ENCODE data around the gene ARID5B.
A peak's percentile ranks its signal among the peaks of the same experiment; 100 is the strongest.

ARID5B gene

DNA sequence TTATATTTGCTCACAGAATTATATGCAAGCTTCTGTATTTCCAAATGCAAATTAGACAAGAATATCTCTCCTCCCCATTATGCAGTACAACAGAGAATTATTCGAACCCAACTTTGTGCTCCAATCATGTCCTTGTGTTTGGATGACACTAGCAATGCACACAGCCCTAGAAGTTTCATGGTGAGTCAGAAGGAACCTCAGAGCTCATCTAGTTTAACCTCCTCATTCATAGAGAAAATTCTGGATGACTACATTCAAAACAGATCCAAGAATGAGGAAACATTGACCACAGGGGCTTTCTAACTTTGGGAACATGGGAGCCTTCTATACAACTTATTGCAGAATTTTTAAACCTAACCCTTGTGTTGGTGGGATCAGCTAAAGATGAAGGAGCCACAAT, 12.8 kb upstream of the ARID5B start:
- Histone ChIP-seq H3K27ac (ENCODE audit: low read length) (no peak overlapping the region), H3K4me1 (ENCODE audit: control insufficient read depth, insufficient read depth, low read length) (no peaks in the 10 kb centered on the region), H3K4me3 (ENCODE audit: low read length in 2 of 2) (no peak overlapping the region), H3K27me3 (ENCODE audit: control insufficient read depth in 1 of 2, insufficient read depth in 2 of 2, low read length in 2 of 2) (no peaks in the 10 kb centered on the region), H3K9me3 (ENCODE audit: control insufficient read depth in 2 of 2, low read length in 2 of 2) (no peaks in the 10 kb centered on the region), H3K9ac (ENCODE audit: low read length in 2 of 2) (no peak overlapping the region), H3K36me3 (ENCODE audit: control insufficient read depth in 2 of 2, insufficient read depth in 2 of 2, low read length in 2 of 2) (no peaks in the 10 kb centered on the region)

DNA sequence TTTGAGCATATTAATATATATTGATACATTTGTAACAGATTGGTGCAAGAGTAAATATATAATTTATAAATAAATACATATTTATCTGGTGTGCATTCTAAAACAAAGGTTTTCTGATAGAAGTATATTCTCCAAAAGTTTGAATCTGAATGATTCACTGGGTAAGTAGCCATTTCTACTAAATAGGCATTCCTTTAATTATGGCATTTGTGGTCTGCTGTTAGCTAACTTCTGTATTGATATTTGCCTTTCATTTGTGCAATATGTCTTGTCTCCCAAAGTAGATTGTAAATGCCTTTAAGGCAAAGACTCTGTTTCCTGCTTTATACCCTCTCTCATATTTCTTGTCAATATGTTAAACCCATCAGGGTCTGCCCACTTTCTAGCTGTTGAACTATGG, 11.1 kb upstream of the ARID5B start:
- no peak overlapping the region for H3K4me3 ChIP-seq (ENCODE audit: low read length in 2 of 2)
- H3K4me1 ChIP-seq (ENCODE audit: control insufficient read depth, insufficient read depth, low read length): no peaks in the 10 kb centered on the region
- H3K9ac ChIP-seq (ENCODE audit: low read length in 2 of 2): no peak overlapping the region
- H3K27ac ChIP-seq (ENCODE audit: low read length): no peak overlapping the region
- H3K9me3 ChIP-seq (ENCODE audit: control insufficient read depth in 2 of 2, low read length in 2 of 2): no peaks in the 10 kb centered on the region
- H3K36me3 ChIP-seq (ENCODE audit: control insufficient read depth in 2 of 2, insufficient read depth in 2 of 2, low read length in 2 of 2): no peaks in the 10 kb centered on the region
- no peaks in the 10 kb centered on the region for H3K27me3 ChIP-seq (ENCODE audit: control insufficient read depth in 1 of 2, insufficient read depth in 2 of 2, low read length in 2 of 2)

DNA sequence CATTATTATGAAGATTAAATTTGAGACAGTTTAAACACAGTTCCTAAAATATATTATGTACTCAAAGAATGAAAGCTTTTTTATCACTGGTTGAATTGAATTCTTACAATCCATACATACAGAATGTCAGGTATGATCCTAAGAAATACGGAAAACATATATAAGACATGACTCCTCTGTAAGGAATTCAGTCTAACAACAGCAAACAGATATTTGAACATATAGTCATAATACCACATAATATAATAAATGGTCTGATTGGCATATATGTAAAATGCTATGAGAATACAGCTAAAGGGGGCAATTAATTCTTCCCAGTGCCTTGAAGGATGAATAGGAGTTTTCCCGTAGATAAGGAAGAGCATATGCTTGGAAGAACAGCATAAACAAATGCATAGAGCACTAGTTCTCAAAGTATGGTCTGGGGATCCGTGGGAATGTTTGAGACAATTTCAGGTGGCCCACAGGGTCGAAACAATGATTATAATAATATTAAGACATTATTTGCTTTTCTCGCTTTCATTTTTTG, 10.6 kb upstream of the ARID5B start:
- Histone ChIP-seq H3K4me1 (ENCODE audit: control insufficient read depth, insufficient read depth, low read length) (no peaks in the 10 kb centered on the region), H3K9ac (ENCODE audit: low read length in 2 of 2) (no peak overlapping the region), H3K36me3 (ENCODE audit: control insufficient read depth in 2 of 2, insufficient read depth in 2 of 2, low read length in 2 of 2) (no peaks in the 10 kb centered on the region), H3K9me3 (ENCODE audit: control insufficient read depth in 2 of 2, low read length in 2 of 2) (no peaks in the 10 kb centered on the region), H3K27me3 (ENCODE audit: control insufficient read depth in 1 of 2, insufficient read depth in 2 of 2, low read length in 2 of 2) (no peaks in the 10 kb centered on the region), H3K27ac (ENCODE audit: low read length) (no peak overlapping the region), H3K4me3 (ENCODE audit: low read length in 2 of 2) (no peak overlapping the region)

DNA sequence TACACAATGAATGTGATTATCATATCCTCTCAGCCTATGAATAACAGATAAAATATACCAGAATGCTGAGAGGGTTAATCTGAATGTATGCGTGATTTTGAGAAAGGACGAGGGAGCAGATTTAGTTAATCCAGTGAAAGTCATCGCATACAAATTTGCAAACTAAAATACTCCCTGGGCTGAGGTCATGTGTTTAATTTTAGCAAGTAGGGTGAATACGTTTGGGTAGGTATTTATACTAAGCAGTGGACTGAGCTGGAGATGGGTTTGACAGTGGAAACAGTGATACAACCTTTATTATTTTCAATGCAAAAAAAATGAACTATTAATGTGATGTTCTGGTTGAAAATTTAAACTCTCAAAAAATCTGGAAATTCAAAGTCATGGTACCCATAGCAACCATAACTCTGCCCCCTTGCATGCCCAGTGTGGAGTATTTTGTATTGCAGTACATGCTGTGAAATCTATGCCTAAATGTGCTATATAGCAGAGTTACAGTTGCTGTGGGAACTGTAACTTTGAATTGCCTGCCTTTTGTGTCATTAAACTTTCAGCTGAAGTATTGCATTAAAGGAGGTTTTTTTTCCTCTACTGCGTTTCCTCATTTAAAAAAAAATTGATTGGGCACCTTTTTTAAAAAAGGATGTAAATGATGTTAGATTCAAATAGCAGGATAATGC, 9.5 kb upstream of the ARID5B start:
- no peaks in the 10 kb centered on the region for H3K27me3 ChIP-seq (ENCODE audit: control insufficient read depth in 1 of 2, insufficient read depth in 2 of 2, low read length in 2 of 2)
- no peaks in the 10 kb centered on the region for H3K36me3 ChIP-seq (ENCODE audit: control insufficient read depth in 2 of 2, insufficient read depth in 2 of 2, low read length in 2 of 2)
- H3K4me3 ChIP-seq (ENCODE audit: low read length in 2 of 2): no peak overlapping the region
- H3K27ac ChIP-seq (ENCODE audit: low read length): no peak overlapping the region
- no peaks in the 10 kb centered on the region for H3K9me3 ChIP-seq (ENCODE audit: control insufficient read depth in 2 of 2, low read length in 2 of 2)
- no peak overlapping the region for H3K9ac ChIP-seq (ENCODE audit: low read length in 2 of 2)
- H3K4me1 ChIP-seq (ENCODE audit: control insufficient read depth, insufficient read depth, low read length): peaks cover 2% of the 10 kb centered on the region

DNA sequence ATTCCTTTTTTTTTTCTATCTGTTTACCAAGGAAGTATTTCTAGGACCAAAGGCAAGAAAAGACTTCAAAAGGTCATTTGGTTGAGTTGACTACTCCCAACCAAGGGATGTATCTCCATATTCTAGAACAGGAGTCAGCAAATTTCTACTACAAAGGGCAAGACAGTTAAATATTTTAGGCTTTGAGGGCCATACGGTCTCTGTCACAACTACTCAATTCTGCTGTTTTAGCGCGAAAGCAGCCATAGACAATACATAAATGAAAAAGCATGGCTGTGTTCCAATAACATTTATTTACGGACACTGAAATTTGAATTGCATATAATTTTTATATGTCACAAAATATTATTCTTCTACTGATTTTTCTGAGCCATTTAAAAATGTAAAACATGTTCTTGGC, 8.5 kb upstream of the ARID5B start:
- no peaks in the 10 kb centered on the region for H3K36me3 ChIP-seq (ENCODE audit: control insufficient read depth in 2 of 2, insufficient read depth in 2 of 2, low read length in 2 of 2)
- no peak overlapping the region for H3K9ac ChIP-seq (ENCODE audit: low read length in 2 of 2)
- no peaks in the 10 kb centered on the region for H3K27me3 ChIP-seq (ENCODE audit: control insufficient read depth in 1 of 2, insufficient read depth in 2 of 2, low read length in 2 of 2)
- peaks cover 10% of the 10 kb centered on the region for H3K4me1 ChIP-seq (ENCODE audit: control insufficient read depth, insufficient read depth, low read length)
- H3K27ac ChIP-seq (ENCODE audit: low read length): no peak overlapping the region
- no peaks in the 10 kb centered on the region for H3K9me3 ChIP-seq (ENCODE audit: control insufficient read depth in 2 of 2, low read length in 2 of 2)
- H3K4me3 ChIP-seq (ENCODE audit: low read length in 2 of 2): no peak overlapping the region

DNA sequence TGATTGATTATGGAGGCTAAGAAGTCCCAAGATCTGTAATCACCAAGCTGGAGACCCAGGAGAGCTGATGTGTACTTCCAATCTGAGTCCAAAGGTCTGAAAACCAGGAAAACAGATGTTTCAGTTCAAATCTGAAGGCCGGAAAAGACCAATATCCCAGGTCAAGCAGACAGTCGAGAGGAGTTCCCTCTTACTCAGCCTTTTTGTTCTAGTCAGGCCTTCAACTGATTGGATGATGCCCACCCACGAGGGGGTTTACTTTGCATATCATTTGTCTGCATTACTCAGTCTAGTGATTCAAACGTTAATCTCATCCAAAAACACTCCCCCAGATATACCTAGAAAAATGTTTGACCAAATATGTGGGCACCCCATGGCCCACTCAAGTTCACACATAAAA, 7.4 kb upstream of the ARID5B start:
- Histone ChIP-seq H3K9me3 (ENCODE audit: control insufficient read depth in 2 of 2, low read length in 2 of 2) (no peaks in the 10 kb centered on the region), H3K36me3 (ENCODE audit: control insufficient read depth in 2 of 2, insufficient read depth in 2 of 2, low read length in 2 of 2) (no peaks in the 10 kb centered on the region), H3K27me3 (ENCODE audit: control insufficient read depth in 1 of 2, insufficient read depth in 2 of 2, low read length in 2 of 2) (no peaks in the 10 kb centered on the region), H3K9ac (ENCODE audit: low read length in 2 of 2) (no peak overlapping the region), H3K4me1 (ENCODE audit: control insufficient read depth, insufficient read depth, low read length) (peaks cover 11% of the 10 kb centered on the region), H3K4me3 (ENCODE audit: low read length in 2 of 2) (no peak overlapping the region), H3K27ac (ENCODE audit: low read length) (no peak overlapping the region)

DNA sequence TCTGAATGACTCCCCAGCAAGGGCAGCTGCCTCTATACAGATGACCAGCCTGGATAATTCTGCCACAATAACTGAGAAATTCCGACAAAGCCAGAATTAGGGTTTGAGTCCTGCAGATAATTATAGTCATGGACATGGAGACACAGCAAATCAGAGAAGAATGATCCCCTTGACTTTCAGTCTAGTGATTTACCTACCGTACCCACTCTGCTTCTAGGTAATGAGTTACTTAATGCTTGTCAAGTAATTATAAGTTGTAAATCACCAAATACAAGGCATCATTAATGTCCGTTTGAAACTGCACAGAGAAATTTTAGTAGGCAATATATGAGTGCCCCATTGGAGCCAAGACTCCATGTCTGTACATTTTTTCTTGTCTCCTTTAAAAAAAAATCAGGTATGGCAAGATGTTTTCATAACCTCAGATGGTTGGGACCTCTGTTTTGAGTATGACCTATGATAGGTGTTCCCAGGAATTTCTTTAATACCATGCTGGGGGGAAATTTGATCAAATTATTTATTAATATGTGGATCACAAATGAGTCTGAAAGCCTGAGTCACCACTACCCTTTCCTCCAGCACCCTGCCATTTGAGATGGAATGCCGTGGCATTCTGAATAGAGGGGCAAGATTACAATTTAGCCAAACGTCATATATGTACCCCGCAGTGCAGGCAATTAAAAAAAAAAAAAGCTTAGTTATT, 5.5 kb upstream of the ARID5B start:
- no peak overlapping the region for H3K4me3 ChIP-seq (ENCODE audit: low read length in 2 of 2)
- H3K27me3 ChIP-seq (ENCODE audit: control insufficient read depth in 1 of 2, insufficient read depth in 2 of 2, low read length in 2 of 2): no peaks in the 10 kb centered on the region
- H3K4me1 ChIP-seq (ENCODE audit: control insufficient read depth, insufficient read depth, low read length): peaks cover 16% of the 10 kb centered on the region
- H3K9me3 ChIP-seq (ENCODE audit: control insufficient read depth in 2 of 2, low read length in 2 of 2): no peaks in the 10 kb centered on the region
- H3K36me3 ChIP-seq (ENCODE audit: control insufficient read depth in 2 of 2, insufficient read depth in 2 of 2, low read length in 2 of 2): no peaks in the 10 kb centered on the region
- no peak overlapping the region for H3K27ac ChIP-seq (ENCODE audit: low read length)
- no peak overlapping the region for H3K9ac ChIP-seq (ENCODE audit: low read length in 2 of 2)

DNA sequence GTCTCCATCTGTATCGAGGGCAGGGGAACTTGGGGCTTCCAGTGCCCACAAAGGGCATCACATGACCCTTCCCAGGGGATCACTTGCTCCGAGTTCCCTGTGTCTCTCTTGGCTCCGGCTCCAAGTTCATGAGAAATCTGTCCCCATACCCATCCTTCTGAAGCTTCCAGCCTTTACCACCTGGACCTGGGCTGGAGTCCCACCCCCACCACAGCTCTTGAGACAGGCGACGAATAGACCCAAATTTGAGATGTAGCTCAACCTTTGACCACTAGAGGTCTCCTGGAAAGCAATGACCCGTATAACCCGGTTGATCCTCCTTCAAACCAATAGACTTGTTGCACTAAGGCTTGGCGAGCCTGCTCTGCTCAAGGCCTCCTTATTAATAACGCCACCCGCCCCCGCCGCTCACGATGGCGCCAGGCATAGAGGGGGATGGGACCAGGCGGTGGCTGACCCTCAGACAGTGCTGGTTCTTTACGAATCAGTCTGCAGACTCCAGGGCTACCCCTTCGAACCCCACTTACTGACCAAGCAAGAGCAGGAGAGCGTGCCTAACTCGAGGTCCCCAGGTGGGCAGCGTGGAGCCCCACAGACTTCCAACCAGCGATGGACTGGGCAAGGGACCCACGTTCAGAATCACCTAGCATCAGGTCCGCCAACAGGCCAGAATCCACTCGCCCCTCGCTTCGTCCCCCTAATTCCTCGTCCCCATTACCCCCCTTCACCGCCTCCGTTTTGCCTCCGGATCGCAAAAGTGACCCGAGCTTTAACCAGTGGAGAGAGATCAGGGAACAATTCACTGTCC, 4.4 kb upstream of the ARID5B start:
- Histone ChIP-seq H3K36me3 (ENCODE audit: control insufficient read depth in 2 of 2, insufficient read depth in 2 of 2, low read length in 2 of 2) (no peaks in the 10 kb centered on the region), H3K9ac (ENCODE audit: low read length in 2 of 2) (peak overlapping the region; percentile 25 to 42), H3K9me3 (ENCODE audit: control insufficient read depth in 2 of 2, low read length in 2 of 2) (no peaks in the 10 kb centered on the region), H3K4me1 (ENCODE audit: control insufficient read depth, insufficient read depth, low read length) (peaks cover 18% of the 10 kb centered on the region), H3K27me3 (ENCODE audit: control insufficient read depth in 1 of 2, insufficient read depth in 2 of 2, low read length in 2 of 2) (no peaks in the 10 kb centered on the region), H3K27ac (ENCODE audit: low read length) (no peak overlapping the region), H3K4me3 (ENCODE audit: low read length in 2 of 2) (peak overlapping the region; percentile 52 to 54)

DNA sequence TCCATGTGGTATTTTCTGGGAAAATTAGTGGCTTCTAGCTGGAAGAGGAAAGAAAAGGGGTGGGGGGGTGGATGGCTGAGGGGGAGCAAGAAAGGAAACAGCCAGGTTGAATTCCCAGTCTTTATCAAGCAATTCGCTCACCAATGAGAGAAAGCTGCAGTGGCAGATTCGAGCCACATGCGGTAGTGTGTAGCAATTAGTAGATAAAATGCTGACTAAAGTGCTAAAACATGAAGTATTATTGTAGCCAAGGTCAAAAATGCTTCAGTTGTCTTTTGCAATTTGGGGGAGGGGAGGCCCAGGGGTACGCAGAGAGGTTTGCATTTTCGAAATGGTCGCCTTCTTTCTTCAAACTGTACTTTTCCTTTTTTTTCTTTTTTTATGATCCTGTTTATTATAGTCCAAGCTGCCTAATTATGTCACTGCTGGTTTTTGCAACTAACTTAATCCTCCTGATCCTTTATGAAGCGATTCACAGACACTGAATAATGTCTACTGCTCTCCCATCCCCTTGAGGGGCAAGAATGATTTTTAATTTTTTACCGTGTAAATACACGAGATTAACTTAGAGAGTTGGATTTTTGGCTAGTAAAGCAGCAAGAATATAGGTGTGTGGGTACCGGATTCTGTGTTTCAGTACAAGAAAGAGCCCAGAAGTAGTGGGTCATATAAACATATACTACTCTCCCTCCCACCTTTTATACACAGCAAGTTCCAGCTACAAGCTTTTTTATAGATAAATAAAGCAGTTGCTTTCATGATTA, 3.6 kb upstream of the ARID5B start:
- Histone ChIP-seq H3K4me1 (ENCODE audit: control insufficient read depth, insufficient read depth, low read length) (peaks cover 18% of the 10 kb centered on the region), H3K4me3 (ENCODE audit: low read length in 2 of 2) (peak overlapping the region; percentile 52 to 54), H3K9me3 (ENCODE audit: control insufficient read depth in 2 of 2, low read length in 2 of 2) (no peaks in the 10 kb centered on the region), H3K27ac (ENCODE audit: low read length) (no peak overlapping the region), H3K27me3 (ENCODE audit: control insufficient read depth in 1 of 2, insufficient read depth in 2 of 2, low read length in 2 of 2) (no peaks in the 10 kb centered on the region), H3K36me3 (ENCODE audit: control insufficient read depth in 2 of 2, insufficient read depth in 2 of 2, low read length in 2 of 2) (no peaks in the 10 kb centered on the region), H3K9ac (ENCODE audit: low read length in 2 of 2) (peak overlapping the region; percentile 25 to 42)

DNA sequence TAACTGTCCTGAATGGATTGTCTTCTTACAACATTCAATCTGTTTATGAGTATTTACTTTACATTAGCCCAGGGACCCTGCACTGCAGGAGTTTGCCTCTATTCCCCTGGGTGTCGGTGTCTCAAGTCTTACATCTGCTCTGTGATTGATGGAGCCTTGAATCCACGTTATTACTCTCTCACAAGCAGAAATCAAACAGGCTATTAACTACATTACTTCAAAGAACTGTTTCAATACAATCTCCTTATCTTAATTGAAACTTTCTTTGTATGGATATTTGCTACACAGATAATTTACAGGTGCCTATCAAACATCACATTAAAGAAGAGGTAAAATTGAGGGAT, 3.1 kb upstream of the ARID5B start:
- no peak overlapping the region for H3K4me3 ChIP-seq (ENCODE audit: low read length in 2 of 2)
- H3K27ac ChIP-seq (ENCODE audit: low read length): no peak overlapping the region
- peaks cover 18% of the 10 kb centered on the region for H3K4me1 ChIP-seq (ENCODE audit: control insufficient read depth, insufficient read depth, low read length)
- no peaks in the 10 kb centered on the region for H3K36me3 ChIP-seq (ENCODE audit: control insufficient read depth in 2 of 2, insufficient read depth in 2 of 2, low read length in 2 of 2)
- no peaks in the 10 kb centered on the region for H3K9me3 ChIP-seq (ENCODE audit: control insufficient read depth in 2 of 2, low read length in 2 of 2)
- H3K9ac ChIP-seq (ENCODE audit: low read length in 2 of 2): no peak overlapping the region
- H3K27me3 ChIP-seq (ENCODE audit: control insufficient read depth in 1 of 2, insufficient read depth in 2 of 2, low read length in 2 of 2): no peaks in the 10 kb centered on the region
